PFSK-1 (cell line): ENCODE measurements around the gene ICA1.

Source experiments
- POLR2AphosphoS5 ChIP-seq: IDR thresholded peaks from 2 replicates; pipeline ENCODE4 v1.6.1; 2012; ENCODE audit warnings: low read depth, mild to moderate bottlenecking, control low read depth, low read length, moderate library complexity
- SIN3A ChIP-seq: IDR thresholded peaks from 2 replicates; pipeline ENCODE4 v1.6.1; 2012; ENCODE audit warnings: mild to moderate bottlenecking, low read length, moderate library complexity, borderline replicate concordance; ENCODE audit not compliant: insufficient read depth
- TF ChIP-seq, protein P1 (sequence below), 2 experiments: IDR thresholded peaks; 2 replicates each; pipeline versions ENCODE4 v1.6.1 to v1.8.0; 2011 to 2012; ENCODE audit warnings: low read depth in 2 of 2, low read length in 2 of 2, control low read depth in 1 of 2, inconsistent platforms in 1 of 2, mild to moderate bottlenecking in 1 of 2, moderate library complexity in 1 of 2; ENCODE audit not compliant: insufficient read depth in 1 of 2

DNA sequence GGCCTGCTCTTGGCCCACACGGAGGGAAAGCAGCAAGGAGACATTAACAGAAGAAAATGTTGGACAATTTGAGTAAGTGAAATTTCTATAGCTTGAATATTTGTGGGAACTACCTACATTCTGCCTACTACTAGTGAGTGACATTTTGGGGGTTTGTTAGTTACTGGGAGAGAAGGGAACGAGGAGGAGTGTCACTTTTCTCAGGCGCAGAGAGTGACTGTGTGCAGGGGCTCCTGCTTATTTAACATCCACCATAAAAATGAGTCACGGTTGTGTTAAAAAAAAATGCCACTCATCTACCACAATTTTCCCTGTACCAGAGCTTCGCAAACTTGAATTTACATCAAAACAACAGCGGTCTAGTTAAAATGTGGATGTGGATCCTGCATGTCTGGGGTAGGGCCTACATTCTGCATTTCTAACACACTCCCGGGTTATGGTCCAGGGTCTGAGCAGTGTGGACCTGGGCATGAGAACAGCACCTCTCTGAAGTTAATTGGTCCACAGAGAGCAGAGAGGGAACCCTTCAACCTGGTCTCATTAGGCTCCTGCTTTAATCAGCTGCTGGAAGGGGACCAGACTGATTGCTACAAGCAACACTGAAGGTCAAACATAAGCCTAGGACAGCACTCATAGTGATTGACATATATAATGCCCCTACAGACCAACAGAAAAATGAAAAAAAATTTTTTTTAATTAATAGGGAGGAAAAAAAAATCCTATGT, 41.4 kb downstream of the ICA1 start:
- TF ChIP-seq, protein P1, sequence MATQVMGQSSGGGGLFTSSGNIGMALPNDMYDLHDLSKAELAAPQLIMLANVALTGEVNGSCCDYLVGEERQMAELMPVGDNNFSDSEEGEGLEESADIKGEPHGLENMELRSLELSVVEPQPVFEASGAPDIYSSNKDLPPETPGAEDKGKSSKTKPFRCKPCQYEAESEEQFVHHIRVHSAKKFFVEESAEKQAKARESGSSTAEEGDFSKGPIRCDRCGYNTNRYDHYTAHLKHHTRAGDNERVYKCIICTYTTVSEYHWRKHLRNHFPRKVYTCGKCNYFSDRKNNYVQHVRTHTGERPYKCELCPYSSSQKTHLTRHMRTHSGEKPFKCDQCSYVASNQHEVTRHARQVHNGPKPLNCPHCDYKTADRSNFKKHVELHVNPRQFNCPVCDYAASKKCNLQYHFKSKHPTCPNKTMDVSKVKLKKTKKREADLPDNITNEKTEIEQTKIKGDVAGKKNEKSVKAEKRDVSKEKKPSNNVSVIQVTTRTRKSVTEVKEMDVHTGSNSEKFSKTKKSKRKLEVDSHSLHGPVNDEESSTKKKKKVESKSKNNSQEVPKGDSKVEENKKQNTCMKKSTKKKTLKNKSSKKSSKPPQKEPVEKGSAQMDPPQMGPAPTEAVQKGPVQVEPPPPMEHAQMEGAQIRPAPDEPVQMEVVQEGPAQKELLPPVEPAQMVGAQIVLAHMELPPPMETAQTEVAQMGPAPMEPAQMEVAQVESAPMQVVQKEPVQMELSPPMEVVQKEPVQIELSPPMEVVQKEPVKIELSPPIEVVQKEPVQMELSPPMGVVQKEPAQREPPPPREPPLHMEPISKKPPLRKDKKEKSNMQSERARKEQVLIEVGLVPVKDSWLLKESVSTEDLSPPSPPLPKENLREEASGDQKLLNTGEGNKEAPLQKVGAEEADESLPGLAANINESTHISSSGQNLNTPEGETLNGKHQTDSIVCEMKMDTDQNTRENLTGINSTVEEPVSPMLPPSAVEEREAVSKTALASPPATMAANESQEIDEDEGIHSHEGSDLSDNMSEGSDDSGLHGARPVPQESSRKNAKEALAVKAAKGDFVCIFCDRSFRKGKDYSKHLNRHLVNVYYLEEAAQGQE (IDR thresholded peaks at IDR 0.05; ENCODE audit: insufficient read depth in 1 of 2, low read depth in 2 of 2, low read length in 2 of 2): no peak
- no peak for TF ChIP-seq POLR2AphosphoS5
- no peak for TF ChIP-seq SIN3A
